ENCODE measurements around the gene KHDC4. TPM values are rescaled to one million over a fixed set of nuclear protein-coding genes. Genes with fewer than 3 reads are reported as not detected.

The KHDC4 gene
- total RNA-seq, 1 experiment from 2014 or later = 107 TPM

DNA sequence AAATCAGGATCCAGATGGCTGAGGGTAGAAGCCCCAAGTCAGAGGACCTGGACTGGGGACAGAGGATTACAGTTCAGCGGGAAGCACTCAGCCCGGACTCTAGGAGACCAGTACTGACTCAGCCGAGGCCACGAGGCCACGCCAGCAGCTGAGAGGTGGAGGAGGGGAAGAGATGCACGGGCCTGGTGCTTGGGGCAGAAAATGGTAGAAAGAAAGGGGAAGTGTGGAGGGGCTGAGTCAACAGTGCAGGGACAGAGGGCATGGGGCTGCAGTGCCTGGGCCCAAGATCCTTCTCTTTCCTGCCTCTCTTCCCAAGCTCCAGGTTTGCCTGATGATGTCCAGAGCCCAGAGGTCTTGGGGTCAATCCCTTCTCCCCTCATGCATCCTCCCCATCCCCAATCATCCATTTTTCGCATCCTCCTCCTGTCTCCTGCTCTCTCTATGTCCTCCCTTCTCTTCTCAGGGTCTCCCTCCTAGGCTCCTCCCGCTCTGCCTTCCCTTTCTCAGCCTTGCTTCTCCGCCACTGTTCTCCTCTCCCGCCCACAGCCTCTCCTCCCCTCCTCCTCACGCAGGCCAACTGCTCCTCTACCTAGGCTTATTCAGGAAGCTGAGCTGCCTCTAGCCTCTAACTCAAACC is 36.4 kb upstream of the KHDC4 start:
- CTCF ChIA-PET = interaction anchor here (0.6 kb wide), 1 partner anchor 8 kb away, joined by 4 read pairs; no protein-coding TSS in a partner anchor
- no peaks in the 10 kb centered on the region for H3K27me3 Mint-ChIP-seq (ENCODE audit: unreplicated experiment)
- intact Hi-C loops (cut with micrococcal nuclease; ENCODE audit: unreplicated experiment) = no loop called here
- TF ChIP-seq, protein P1, sequence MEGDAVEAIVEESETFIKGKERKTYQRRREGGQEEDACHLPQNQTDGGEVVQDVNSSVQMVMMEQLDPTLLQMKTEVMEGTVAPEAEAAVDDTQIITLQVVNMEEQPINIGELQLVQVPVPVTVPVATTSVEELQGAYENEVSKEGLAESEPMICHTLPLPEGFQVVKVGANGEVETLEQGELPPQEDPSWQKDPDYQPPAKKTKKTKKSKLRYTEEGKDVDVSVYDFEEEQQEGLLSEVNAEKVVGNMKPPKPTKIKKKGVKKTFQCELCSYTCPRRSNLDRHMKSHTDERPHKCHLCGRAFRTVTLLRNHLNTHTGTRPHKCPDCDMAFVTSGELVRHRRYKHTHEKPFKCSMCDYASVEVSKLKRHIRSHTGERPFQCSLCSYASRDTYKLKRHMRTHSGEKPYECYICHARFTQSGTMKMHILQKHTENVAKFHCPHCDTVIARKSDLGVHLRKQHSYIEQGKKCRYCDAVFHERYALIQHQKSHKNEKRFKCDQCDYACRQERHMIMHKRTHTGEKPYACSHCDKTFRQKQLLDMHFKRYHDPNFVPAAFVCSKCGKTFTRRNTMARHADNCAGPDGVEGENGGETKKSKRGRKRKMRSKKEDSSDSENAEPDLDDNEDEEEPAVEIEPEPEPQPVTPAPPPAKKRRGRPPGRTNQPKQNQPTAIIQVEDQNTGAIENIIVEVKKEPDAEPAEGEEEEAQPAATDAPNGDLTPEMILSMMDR (IDR thresholded peaks at IDR 0.05; ENCODE audit: unreplicated experiment) = no peak
- peaks cover 72% of the 10 kb centered on the region for H3K36me3 Mint-ChIP-seq (ENCODE audit: insufficient read depth, unreplicated experiment)
- no peak overlapping the region for H3K4me3 Mint-ChIP-seq (ENCODE audit: low read depth, unreplicated experiment)
- H3K27ac Mint-ChIP-seq (ENCODE audit: unreplicated experiment) = peak overlapping the region; percentile 18
- DNase-seq = no peak
- H3K4me1 Mint-ChIP-seq (ENCODE audit: low read depth, unreplicated experiment) = peaks cover 53% of the 10 kb centered on the region
- no peaks in the 10 kb centered on the region for H3K9me3 Mint-ChIP-seq (ENCODE audit: low read depth, unreplicated experiment)
- no TSS peak for BruUV-seq (replicated peaks)

DNA sequence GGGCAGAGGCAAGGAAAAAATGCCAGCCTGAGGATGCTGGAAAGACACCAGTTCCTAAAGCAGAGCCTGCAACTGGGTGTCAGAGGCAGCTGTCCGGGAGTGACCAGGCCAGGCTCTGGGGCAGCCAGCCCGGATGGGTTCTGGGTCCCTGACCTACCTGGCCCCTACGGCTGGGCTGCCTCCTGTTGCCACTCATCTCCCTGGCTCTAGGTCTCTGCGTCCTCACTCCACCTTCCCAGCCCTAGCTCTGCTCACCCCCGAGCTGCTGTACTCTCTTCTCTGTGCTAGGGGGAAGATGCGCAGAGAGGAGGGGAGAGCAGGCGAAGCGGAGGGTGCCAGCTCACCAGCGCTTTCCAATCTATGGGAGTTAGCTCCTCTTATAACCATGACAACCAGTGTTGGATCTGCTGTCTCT is 35.2 kb upstream of the KHDC4 start:
- H3K9me3 Mint-ChIP-seq (ENCODE audit: low read depth, unreplicated experiment) = no peaks in the 10 kb centered on the region
- H3K36me3 Mint-ChIP-seq (ENCODE audit: insufficient read depth, unreplicated experiment) = peaks cover 76% of the 10 kb centered on the region
- no peak for DNase-seq
- no peaks in the 10 kb centered on the region for H3K27me3 Mint-ChIP-seq (ENCODE audit: unreplicated experiment)
- no peak overlapping the region for H3K27ac Mint-ChIP-seq (ENCODE audit: unreplicated experiment)
- intact Hi-C loops (cut with micrococcal nuclease; ENCODE audit: unreplicated experiment) = no loop called here
- H3K4me3 Mint-ChIP-seq (ENCODE audit: low read depth, unreplicated experiment) = no peak overlapping the region
- CTCF ChIA-PET = no interaction called here
- BruUV-seq (replicated peaks) = no TSS peak
- TF ChIP-seq, protein P1 (IDR thresholded peaks at IDR 0.05; ENCODE audit: unreplicated experiment) = no peak
- peaks cover 40% of the 10 kb centered on the region for H3K4me1 Mint-ChIP-seq (ENCODE audit: low read depth, unreplicated experiment)

DNA sequence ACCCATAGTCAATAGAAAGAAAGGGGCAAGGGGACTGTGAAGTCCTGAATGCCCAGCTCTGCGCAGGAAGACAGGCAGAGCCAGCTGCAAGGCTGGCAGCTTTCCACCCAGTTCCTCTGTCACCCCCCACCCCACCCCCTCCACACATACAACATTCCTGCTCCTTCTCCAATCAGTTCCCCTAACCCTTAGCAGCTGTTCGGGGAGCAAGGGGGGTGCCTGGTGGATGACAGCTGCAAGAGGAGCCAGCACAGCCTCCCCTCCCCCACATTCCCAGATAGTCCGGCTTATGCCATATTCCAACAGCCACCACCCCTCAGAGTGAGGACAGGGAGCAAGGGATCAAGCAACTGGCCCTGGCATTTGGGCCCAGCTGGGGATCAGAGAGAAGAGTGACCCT is 34.5 kb upstream of the KHDC4 start:
- DNase-seq = no peak
- TF ChIP-seq, protein P1 (IDR thresholded peaks at IDR 0.05; ENCODE audit: unreplicated experiment) = no peak
- Mint-ChIP-seq H3K27me3 (ENCODE audit: unreplicated experiment) (no peaks in the 10 kb centered on the region), H3K4me1 (ENCODE audit: low read depth, unreplicated experiment) (peaks cover 36% of the 10 kb centered on the region), H3K36me3 (ENCODE audit: insufficient read depth, unreplicated experiment) (peaks cover 76% of the 10 kb centered on the region), H3K27ac (ENCODE audit: unreplicated experiment) (no peak overlapping the region), H3K9me3 (ENCODE audit: low read depth, unreplicated experiment) (no peaks in the 10 kb centered on the region), H3K4me3 (ENCODE audit: low read depth, unreplicated experiment) (no peak overlapping the region)
- no TSS peak for BruUV-seq (replicated peaks)
- intact Hi-C loops (cut with micrococcal nuclease; ENCODE audit: unreplicated experiment) = no loop called here
- CTCF ChIA-PET = interaction anchor here (1.0 kb wide), 2 partner anchors 10 to 34 kb away, joined by 3 read pairs; partner anchors contain the start of gene KHDC4

DNA sequence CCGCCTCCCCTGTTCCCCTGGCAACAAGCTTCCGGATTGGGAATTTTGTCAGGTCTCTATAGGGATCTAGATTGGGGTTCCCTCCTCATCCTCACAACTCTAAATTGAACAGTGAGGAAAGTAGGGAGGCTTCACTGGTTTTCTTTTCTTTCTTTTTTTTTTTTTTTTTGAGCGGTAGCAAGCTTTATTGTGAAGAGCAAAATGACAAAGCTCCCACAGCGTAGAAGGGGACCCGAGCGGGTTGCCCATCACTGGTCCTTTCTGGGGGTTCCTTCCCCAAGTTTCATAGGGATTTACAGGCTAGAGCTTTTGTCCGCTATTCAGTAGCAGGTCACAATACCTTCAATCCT is 33.8 kb upstream of the KHDC4 start:
- no peaks in the 10 kb centered on the region for H3K27me3 Mint-ChIP-seq (ENCODE audit: unreplicated experiment)
- CTCF ChIA-PET = interaction anchor here (0.6 to 1.3 kb wide), 4 partner anchors 11 to 264 kb away, joined by 3 to 4 read pairs (median 3); partner anchors contain the start of gene KHDC4
- H3K9me3 Mint-ChIP-seq (ENCODE audit: low read depth, unreplicated experiment) = no peaks in the 10 kb centered on the region
- H3K4me3 Mint-ChIP-seq (ENCODE audit: low read depth, unreplicated experiment) = no peak overlapping the region
- peaks cover 31% of the 10 kb centered on the region for H3K4me1 Mint-ChIP-seq (ENCODE audit: low read depth, unreplicated experiment)
- no peak for DNase-seq
- intact Hi-C loops (cut with micrococcal nuclease; ENCODE audit: unreplicated experiment) = no loop called here
- TF ChIP-seq, protein P1 (IDR thresholded peaks at IDR 0.05; ENCODE audit: unreplicated experiment) = no peak
- peaks cover 82% of the 10 kb centered on the region for H3K36me3 Mint-ChIP-seq (ENCODE audit: insufficient read depth, unreplicated experiment)
- BruUV-seq (replicated peaks) = no TSS peak
- H3K27ac Mint-ChIP-seq (ENCODE audit: unreplicated experiment) = peak overlapping the region; percentile 7
